GM18867 (cell line): ENCODE data around the gene HBD.
"Not testable (repeated sequence)": the region's sequence is repeated elsewhere in the genome, so short reads cannot be mapped to it uniquely, and the experiment has no call there.

Source experiments
- ATAC-seq: cut with Tn5 transposase; IDR thresholded peaks from one replicate; pipeline ENCODE4 v1.9.1; 2021; ENCODE audit warnings: mild to moderate bottlenecking, moderate library complexity; ENCODE audit not compliant: unreplicated experiment

Gene HBD

GRCh38 chr11:5234381-5234834 is at the start of gene HBD:
TSS of gene HBD (minus strand) at chr11:5234483. CDS start at chr11:5234433, 50 bp downstream.
- ATAC-seq = peak; percentile 61

DNA sequence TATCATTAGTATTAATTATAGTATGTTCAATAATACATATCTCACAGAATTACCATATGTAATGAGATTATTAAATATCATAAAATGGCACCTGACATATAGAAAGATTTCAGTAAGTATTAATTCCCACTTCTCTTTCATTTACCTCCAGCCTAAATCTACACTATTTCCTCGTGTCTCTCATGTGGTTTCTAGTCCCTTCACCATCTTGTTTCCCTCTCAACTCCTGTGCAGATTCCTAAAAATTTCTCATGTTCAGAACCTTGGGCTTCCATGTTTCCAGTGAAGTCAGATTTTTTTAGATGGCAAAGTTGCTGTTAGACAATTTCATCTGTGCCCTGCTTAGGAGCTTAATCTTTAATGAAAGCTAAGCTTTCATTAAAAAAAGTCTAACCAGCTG is 49.6 kb upstream of the HBD start:
- ATAC-seq = no peak

GRCh38 chr11:5283086-5283485 is 48.8 kb upstream of the HBD start:
- no peak for ATAC-seq

DNA sequence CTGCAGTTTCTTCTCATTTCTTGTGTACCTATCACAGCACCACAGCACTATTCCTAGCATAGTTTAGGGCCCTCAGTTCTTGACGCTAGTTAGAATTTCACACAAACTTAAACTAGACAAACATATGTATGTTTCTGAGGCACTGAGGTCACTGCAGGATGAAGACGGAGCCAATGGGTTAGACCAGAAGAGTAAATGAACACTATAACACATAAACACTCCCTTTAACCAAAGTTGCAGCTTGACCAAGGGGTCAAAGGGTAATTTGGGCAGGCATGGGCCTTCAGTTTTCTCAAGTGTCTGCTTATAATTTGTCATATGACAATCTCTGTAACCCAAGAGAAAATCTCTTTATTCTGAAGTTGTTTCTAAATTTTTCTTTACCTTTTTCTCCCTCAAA is 48.3 kb upstream of the HBD start:
- no peak for ATAC-seq

DNA sequence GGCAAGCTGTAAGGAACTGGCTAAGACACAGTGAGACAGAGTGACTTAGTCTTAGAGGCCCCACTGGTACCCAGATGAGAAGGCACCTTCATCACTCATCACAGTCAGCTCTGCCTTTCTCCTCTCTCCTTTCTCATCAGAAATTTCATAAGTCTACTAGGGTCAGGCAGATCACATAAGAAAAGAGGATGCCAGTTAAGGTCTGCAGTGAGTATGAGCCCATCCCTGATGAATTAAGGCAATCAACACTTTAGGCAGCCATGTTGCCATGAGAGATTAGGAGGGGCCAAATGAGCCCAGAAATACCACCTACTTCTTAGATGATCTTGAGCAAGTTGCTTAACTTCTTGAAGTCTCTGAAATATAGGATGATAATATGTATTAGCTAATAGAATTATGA is 47.3 kb upstream of the HBD start:
- no peak for ATAC-seq

- peak; percentile 91 for ATAC-seq
Measured at GRCh38 chr11:5280582-5281102, 46.4 kb upstream of the HBD start.

- no peak for ATAC-seq
Measured at GRCh38 chr11:5279471-5280090, 45.3 kb upstream of the HBD start.

DNA sequence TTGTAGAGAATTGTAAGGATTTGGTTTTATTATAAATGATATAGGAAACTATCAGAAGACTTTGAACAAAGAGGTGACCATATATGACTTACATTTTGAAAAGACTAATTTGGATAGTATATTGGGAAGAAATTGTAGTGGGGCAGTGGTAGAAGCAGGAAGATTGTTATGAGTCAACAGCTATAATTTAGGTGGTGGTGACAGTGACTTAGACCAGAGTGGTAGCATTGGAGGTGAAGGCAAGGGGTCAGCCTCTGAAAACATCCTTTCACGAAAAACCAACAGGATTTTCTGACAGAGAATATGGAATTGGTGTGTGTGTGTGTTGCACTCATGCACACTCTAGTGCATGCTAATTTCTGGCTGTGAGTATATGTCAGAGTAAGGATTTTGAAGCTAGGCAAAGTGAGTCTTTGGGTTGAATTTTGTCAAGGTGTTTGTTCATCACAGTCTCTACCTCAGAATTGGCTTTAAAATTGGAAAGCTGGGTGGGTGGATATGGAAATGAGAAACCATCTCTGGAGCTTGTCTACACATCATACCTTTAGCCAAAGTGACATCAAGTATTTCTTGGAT is 43.6 kb upstream of the HBD start:
- ATAC-seq = peak; percentile 60

DNA sequence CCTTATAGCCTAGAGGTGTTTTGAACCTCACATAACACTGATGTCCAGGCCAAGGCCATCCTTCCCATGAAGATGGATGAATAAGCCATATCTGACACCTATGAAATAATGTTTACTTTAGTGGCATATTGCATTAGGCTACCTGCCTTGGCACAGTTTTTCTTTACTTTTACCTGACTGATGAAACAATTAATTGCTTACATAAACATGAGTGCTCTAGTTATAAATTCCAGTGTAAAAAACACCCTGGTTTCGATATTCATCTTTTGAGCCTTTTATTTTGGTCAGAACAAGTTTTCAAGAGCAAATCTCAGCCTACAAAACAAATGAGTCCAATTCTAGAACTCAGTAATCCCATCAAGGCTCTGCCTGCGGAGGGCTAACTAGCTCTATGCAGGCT is 42.4 kb upstream of the HBD start:
- ATAC-seq = no peak

DNA sequence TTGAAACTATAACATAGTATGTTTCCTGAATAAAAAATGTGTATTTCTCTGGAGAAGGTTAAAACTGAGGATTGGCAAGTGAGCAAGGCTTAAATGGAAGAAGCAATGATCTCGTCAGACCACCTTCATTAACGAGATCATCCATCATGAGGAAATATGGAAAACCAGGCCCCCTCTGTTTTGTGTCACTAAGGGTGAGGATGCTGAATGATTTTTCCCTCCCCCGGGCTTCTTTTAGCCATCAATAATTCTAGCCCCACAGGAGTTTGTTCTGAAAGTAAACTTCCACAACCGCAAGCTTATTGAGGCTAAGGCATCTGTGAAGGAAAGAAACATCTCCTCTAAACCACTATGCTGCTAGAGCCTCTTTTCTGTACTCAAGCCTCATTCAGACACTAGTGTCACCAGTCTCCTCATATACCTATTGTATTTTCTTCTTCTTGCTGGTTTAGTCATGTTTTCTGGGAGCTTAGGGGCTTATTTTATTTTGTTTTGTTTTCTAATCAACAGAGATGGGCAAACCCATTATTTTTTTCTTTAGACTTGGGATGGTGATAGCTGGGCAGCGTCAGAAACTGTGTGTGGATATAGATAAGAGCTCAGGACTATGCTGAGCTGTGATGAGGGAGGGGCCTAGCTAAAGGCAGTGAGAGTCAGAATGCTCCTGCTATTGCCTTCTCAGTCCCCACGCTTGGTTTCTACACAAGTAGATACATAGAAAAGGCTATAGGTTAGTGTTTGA is 41.3 kb upstream of the HBD start:
- no peak for ATAC-seq

DNA sequence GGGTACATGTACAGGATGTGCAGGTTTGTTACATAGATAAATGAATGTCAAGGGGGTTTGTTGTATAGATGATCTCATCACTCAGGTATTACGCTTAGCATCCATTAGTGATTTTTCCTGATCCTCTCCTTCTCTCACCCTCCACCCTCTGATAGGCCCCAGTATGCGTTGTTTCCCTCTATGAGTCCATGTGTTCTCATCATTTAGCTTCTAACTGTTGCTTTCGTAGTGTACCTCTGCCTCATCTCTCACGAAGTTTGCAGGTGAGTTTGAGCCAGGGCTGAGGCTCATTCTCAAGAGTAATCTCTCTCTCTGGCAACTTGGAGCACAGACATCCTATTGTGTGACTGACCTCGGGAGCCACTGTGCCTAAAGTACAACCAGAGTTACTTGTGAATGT is 40.1 kb upstream of the HBD start:
- ATAC-seq = no peak

DNA sequence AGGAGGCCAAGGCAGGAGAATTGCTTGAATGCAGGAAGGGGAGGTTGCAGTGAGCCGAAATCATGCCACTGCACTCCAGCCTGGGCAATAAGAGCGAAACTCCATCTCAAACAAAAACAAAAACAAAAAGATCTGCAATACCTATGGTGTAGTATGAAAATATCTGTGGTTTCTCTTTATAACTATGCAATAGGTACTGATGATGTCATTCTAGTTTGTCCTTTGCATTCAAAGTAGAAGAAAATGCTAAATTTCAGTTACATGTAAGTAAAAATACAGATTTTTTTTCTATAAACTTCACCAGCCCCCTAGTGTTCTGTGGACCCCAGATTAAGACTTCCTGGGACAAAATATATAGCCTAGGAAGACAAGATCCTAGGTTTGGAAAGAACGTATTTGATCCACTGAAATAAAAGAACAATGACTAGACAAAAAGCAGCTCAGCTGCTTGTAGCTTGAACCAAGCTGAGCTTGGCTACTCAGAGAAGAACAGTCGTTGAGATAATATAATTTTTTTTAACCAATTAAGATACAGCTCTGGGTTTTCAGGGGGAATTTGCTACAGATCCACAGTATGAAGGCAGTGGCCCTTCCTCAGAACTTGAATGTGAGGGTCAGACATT is 38.2 kb upstream of the HBD start:
- ATAC-seq = peak; percentile 74

DNA sequence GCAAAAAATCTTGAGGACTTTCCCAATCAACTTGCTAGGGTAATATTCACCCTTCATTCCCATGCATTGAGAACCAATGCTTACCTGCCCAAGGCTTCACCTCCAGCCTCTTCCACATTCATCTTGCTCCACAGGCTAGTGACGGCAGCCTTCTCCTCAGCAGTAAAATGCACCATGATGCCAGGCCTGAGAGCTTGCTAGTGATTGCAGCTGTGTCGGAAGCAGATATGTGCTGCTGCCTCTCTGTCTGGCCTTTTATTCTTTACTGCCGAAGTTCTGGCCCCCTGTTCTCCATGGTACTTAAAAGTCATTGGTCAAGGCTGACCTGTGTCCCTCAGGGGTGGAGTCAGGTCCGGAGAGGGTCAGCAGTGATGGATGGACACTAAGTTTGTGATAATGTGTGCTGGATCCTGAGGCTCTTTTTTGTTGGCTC is 35.4 kb upstream of the HBD start, which contains the start of gene HBE1:
HBE1 (minus strand) TSS at position 231 of the 433 bp plus-strand sequence; CDS start at position 176, 55 bp downstream.
- no peak for ATAC-seq

GRCh38 chr11:5267033-5267563 is 32.8 kb upstream of the HBD start:
- ATAC-seq = no peak

GRCh38 chr11:5266609-5267008 is 32.3 kb upstream of the HBD start:
- no peak for ATAC-seq

DNA sequence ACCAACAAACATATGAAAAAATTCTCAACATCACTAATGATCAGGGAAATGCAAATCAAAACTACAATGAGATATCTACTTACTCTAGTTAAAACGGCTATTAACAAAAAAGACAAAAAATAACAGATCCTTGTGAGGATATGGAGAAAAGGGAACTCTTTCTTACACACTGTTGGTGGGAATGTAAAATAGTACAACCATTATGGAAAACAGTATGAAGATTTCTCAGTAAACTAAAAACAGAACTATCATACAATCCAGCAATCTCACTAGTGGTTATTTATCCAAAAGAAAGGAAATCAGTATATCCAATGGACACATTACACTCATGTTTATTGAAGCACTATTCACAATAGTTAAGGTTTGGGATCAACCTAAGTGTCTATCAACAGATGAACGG is 31.5 kb upstream of the HBD start:
- ATAC-seq = no peak

GRCh38 chr11:5258543-5259262 is 24.4 kb upstream of the HBD start:
- no peak for ATAC-seq

DNA sequence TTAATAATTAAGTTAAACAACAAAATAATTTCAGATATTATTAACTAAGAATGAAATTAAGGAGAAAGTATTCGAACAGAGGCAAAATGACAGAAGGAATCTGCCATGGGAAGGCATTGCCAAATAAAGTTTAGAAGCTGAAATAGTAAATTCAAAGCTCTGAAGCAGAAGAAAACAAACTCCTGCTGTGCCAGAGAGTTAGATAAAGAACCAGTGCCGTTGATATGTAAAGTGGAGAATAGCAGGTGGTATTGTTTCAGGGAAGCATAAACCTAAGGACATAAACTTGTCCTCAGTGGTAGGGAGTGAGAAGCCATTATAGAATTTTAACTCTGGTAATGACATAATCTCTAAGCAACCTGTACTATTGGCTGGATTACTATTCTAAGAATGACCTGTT is 23.0 kb upstream of the HBD start:
- ATAC-seq = no peak

GRCh38 chr11:5254646-5255413 is 20.5 kb upstream of the HBD start, which contains the start of gene HBG2:
TSS of gene HBG2 (minus strand) at chr11:5254781. CDS start at chr11:5254728, 53 bp downstream.
- ATAC-seq = not testable (repeated sequence)

- not testable (repeated sequence) for ATAC-seq
Measured at GRCh38 chr11:5254023-5254422, 19.7 kb upstream of the HBD start.
